HepG2 (cell line): ENCODE results near the gene FMN2. TPM values are rescaled to one million over a fixed set of nuclear protein-coding genes. Genes with fewer than 3 reads are reported as not detected.

Source experiments
- ATAC-seq: fragments of 200-7000 bp; cut with Tn5 transposase; 3 replicates; pipeline ENCODE4 v1.9.1; 2020; ENCODE audit warnings: mild to moderate bottlenecking, moderate library complexity
- BruUV-seq: library from RNA; stranded (reverse); fragments of 400-500 nt; replicated peaks from 2 replicates; lab custom pipeline; 2021; lab: Mats Ljungman, UMichigan
- CTCF ChIA-PET: fragments of 300-600 bp; formaldehyde crosslinking; extraction: SDS; loops from one replicate; lab custom pipeline; 2021; ENCODE audit warnings: low total read pairs, inconsistent platforms, low intra/inter-chr PET ratio; lab: Yijun Ruan, JAX
- POLR2A ChIA-PET: fragments of 350-600 bp; sonication (Branson Sonifier 250); formaldehyde crosslinking; loops from one replicate; lab custom pipeline; 2020; ENCODE audit warnings: antibody characterized with exemption, inconsistent platforms; lab: Yijun Ruan, JAX
- DNase-seq: peaks from one replicate; pipeline ENCODE4 v3.0.0-alpha.2; 2015; ENCODE audit warnings: low spot score
- FAIRE-seq: peaks from 3 replicates; lab custom pipeline; 2011; peaks lifted over from hg19 to GRCh38; lab: Jason Lieb, UNC
- H2AFZ ChIP-seq: one replicate; pipeline ENCODE4 v1.6.1; 2011; ENCODE audit warnings: low read length, inconsistent platforms
- H3K27ac ChIP-seq: fragments of 300-600 bp; 3 replicates; pipeline ENCODE4 v1.8.0; 2011; ENCODE audit warnings: mixed run types, mild to moderate bottlenecking, mixed read lengths, low read length, inconsistent platforms; ENCODE audit not compliant: insufficient read depth; ENCODE audit errors: extremely low read length
- H3K27me3 ChIP-seq, 2 experiments: fragments of 200-600 bp in 1 of 2; 2 replicates in 1 of 2; 3 replicates in 1 of 2; pipeline versions ENCODE4 v1.6.0 to v1.8.0; 2011; ENCODE audit warnings: low read length in 2 of 2, mild to moderate bottlenecking in 2 of 2, moderate library complexity in 2 of 2, inconsistent platforms in 1 of 2; ENCODE audit not compliant: insufficient read depth in 2 of 2, control insufficient read depth in 1 of 2
- H3K36me3 ChIP-seq, 2 experiments: fragments of 200-600 bp in 1 of 2; replicated peaks in 1 of 2; 2 replicates in 1 of 2; 3 replicates in 1 of 2; pipeline versions ENCODE4 v1.5.1 to v1.8.0; 2011; ENCODE audit warnings: low read length in 2 of 2, inconsistent platforms in 1 of 2; ENCODE audit not compliant: insufficient read depth in 2 of 2, control insufficient read depth in 1 of 2
- H3K4me1 ChIP-seq: 2 replicates; pipeline ENCODE4 v1.5.1; 2012; ENCODE audit warnings: low read length, inconsistent platforms; ENCODE audit not compliant: insufficient read depth
- H3K4me2 ChIP-seq: 2 replicates; pipeline ENCODE4 v1.6.0; 2011; ENCODE audit warnings: low read depth, low read length, inconsistent platforms
- H3K4me3 ChIP-seq, 3 experiments: fragments of 200-600 bp in 1 of 3; sonication (generic), shearing (Covaris generic) in 1 of 3; replicated peaks in 1 of 3; 2 replicates each; pipeline ENCODE4 v1.5.1; 2011 to 2016; ENCODE audit warnings: low read length in 3 of 3, inconsistent platforms in 2 of 3, low read depth in 2 of 3, mild to moderate bottlenecking in 2 of 3, control low read depth in 1 of 3, mixed read lengths in 1 of 3; ENCODE audit not compliant: insufficient read depth in 1 of 3
- H3K79me2 ChIP-seq: one replicate; pipeline ENCODE4 v1.6.1; 2011; ENCODE audit warnings: low read length, inconsistent platforms; ENCODE audit not compliant: insufficient read depth
- H3K9ac ChIP-seq: 2 replicates; pipeline ENCODE4 v1.6.0; 2011; ENCODE audit warnings: mild to moderate bottlenecking, low read depth, low read length, inconsistent platforms; ENCODE audit not compliant: insufficient read depth
- H3K9me3 ChIP-seq: 2 replicates; pipeline ENCODE4 v1.5.1; 2012; ENCODE audit warnings: mild to moderate bottlenecking, low read length
- H4K20me1 ChIP-seq: 2 replicates; pipeline ENCODE4 v1.6.0; 2011; ENCODE audit warnings: inconsistent platforms, mild to moderate bottlenecking, low read length, moderate library complexity; ENCODE audit not compliant: insufficient read depth
- ARNTL ChIP-seq: sonication (generic); formaldehyde crosslinking; IDR thresholded peaks from 2 replicates; pipeline ENCODE4 v1.4.0; 2020; ENCODE audit warnings: mild to moderate bottlenecking, missing genetic modification reagents
- CENPX ChIP-seq: sonication (generic); formaldehyde crosslinking; IDR thresholded peaks from 2 replicates; pipeline ENCODE4 v1.9.0; 2021; ENCODE audit warnings: mild to moderate bottlenecking, missing genetic modification reagents, moderate library complexity
- KLF12 ChIP-seq: sonication (generic); formaldehyde crosslinking; IDR thresholded peaks from 2 replicates; pipeline ENCODE4 v1.4.0; 2020; ENCODE audit warnings: missing genetic modification reagents, borderline replicate concordance
- NR2F6 ChIP-seq, 2 experiments: IDR thresholded peaks; 2 replicates each; pipeline ENCODE4 v1.6.1; 2016; ENCODE audit warnings: antibody characterized with exemption in 1 of 2, mild to moderate bottlenecking in 1 of 2
- PRPF4 ChIP-seq: fragments of 200-400 bp; formaldehyde crosslinking; IDR thresholded peaks from 2 replicates; pipeline ENCODE4 v1.6.1; 2016; ENCODE audit warnings: low read length, low read depth; ENCODE audit not compliant: poor library complexity, severe bottlenecking
- ZFX ChIP-seq: sonication (generic); formaldehyde crosslinking; IDR thresholded peaks from 2 replicates; pipeline ENCODE4 v1.4.0; 2020; ENCODE audit warnings: mild to moderate bottlenecking, low read depth, missing genetic modification reagents, moderate library complexity
- ZNF468 ChIP-seq: sonication (generic); formaldehyde crosslinking; IDR thresholded peaks from 2 replicates; pipeline ENCODE4 v1.8.0; 2022; ENCODE audit warnings: mild to moderate bottlenecking, moderate library complexity, missing genetic modification reagents
- ZNF749 ChIP-seq: sonication (generic); formaldehyde crosslinking; IDR thresholded peaks from 2 replicates; pipeline ENCODE4 v1.8.0; 2022; ENCODE audit warnings: mild to moderate bottlenecking, missing genetic modification reagents, moderate library complexity, borderline replicate concordance
- ZNF891 ChIP-seq: sonication (generic); formaldehyde crosslinking; IDR thresholded peaks from 2 replicates; pipeline ENCODE4 v1.5.0; 2020; ENCODE audit warnings: mild to moderate bottlenecking, missing genetic modification reagents
- WGBS: methylation state at CpG from one replicate; pipeline ENCODE4 v1.1.6; 2017; ENCODE audit warnings: low lambda C conversion rate; 5-methylcytosine and 5-hydroxymethylcytosine counted together
- in situ Hi-C: cut with HindIII; loops from 2 replicates; pipeline ENCODE4 v1.10.0; 2017; ENCODE audit warnings: low pct_unique_long_range_greater_than_20kb; ENCODE audit not compliant: extremely low pct_ligation_motif_present
- intact Hi-C: fragments of 100-400 bp; cut with micrococcal nuclease; formaldehyde crosslinking; loops from one replicate; pipeline ENCODE4 v1.10.0; 2022; ENCODE audit not compliant: unreplicated experiment
- polyA plus RNA-seq, 8 experiments: library from polyadenylated mRNA; depleted of rRNA in 3 of 8; stranded (reverse) in 7 of 8; unstranded in 1 of 8; fragments of >200 nt; fragmentation: Illumina TruSeq in 4 of 8; extraction: Trizol in 4 of 8; gene quantifications; 2 replicates each; pipeline versions ENCODE4 v1.2.1 to v1.2.3, GENCODE V29; 2011 to 2016; ENCODE audit warnings: low read depth in 4 of 8, missing spikeins in 1 of 8, mixed read lengths in 1 of 8; ENCODE audit not compliant: insufficient read depth in 1 of 8
- total RNA-seq, 5 experiments: library from RNA; depleted of rRNA; stranded (reverse); fragments of >200 nt; fragmentation: Illumina TruSeq; extraction: Trizol; gene quantifications; 2 replicates each; pipeline ENCODE4 v1.2.3, GENCODE V29; 2016; ENCODE audit warnings: low read depth in 1 of 5
- TF ChIP-seq, protein P1 (sequence below): sonication (generic); formaldehyde crosslinking; IDR thresholded peaks from 2 replicates; pipeline ENCODE4 v1.9.0; 2022; ENCODE audit warnings: low read depth, missing genetic modification reagents
- TF ChIP-seq, protein P2 (sequence below): sonication (generic); formaldehyde crosslinking; IDR thresholded peaks from 2 replicates; pipeline ENCODE4 v1.5.0; 2020; ENCODE audit warnings: mild to moderate bottlenecking, missing genetic modification reagents, moderate library complexity
- TF ChIP-seq, protein P3 (sequence below): sonication (generic); formaldehyde crosslinking; IDR thresholded peaks from 2 replicates; pipeline ENCODE4 v1.4.0; 2020; ENCODE audit warnings: missing genetic modification reagents
- TF ChIP-seq, protein P4 (sequence below): sonication (generic); formaldehyde crosslinking; IDR thresholded peaks from 2 replicates; pipeline ENCODE4 v1.5.1; 2020; ENCODE audit warnings: mild to moderate bottlenecking, missing genetic modification reagents, moderate library complexity
- TF ChIP-seq, protein P5 (sequence below): sonication (generic); formaldehyde crosslinking; IDR thresholded peaks from 2 replicates; pipeline ENCODE4 v1.5.1; 2020; ENCODE audit warnings: missing genetic modification reagents, mild to moderate bottlenecking, borderline replicate concordance

FMN2 gene
- total and polyA plus RNA-seq, 2 of the 13 experiments (the other 11 are each of a cell fraction or from before 2014, with no cell fraction given): not detected

DNA sequence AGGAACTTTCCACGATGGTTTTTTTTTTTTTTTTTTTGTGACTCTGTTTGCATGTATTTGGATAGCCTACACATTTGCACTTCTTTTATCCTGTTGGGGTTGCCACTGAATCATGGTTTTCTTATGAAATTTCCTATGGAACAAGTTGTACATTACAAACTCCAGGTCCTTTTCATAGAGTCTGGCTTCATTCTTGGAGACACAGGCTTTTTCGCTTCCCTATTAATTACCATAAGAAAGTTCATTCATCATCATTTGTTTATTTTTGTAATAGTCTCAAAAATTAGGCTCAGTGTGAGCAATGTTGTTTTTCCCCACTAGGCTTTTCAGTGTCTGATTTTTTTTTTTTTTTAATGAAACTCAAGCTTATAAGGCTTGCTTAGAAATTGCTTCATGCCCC, 179.4 kb downstream of the FMN2 start:
- no peak overlapping the region for H3K4me3 ChIP-seq
- DNase-seq (no peak), FAIRE-seq (no peak), ATAC-seq (no peak)
- no TSS peak for BruUV-seq
- WGBS: 3% methylated on average over 2 of the region's 2 CpGs
- H3K27ac ChIP-seq: no peak overlapping the region
- no peaks in the 10 kb centered on the region for H3K79me2 ChIP-seq
- no peaks in the 10 kb centered on the region; the same call in 1 of the 2 replicates for H4K20me1 ChIP-seq
- H3K9me3 ChIP-seq: peaks cover 16% of the 10 kb centered on the region
- H3K4me1 ChIP-seq: no peaks in the 10 kb centered on the region
- intact Hi-C loops: no loop called here
- no peaks in the 10 kb centered on the region for H3K27me3 ChIP-seq
- no peaks in the 10 kb centered on the region for H3K36me3 ChIP-seq
- no peak overlapping the region for H3K9ac ChIP-seq
- ChIA-PET CTCF (no interaction called here), POLR2A (no interaction called here)
- H3K4me2 ChIP-seq: no peak overlapping the region
- H2AFZ ChIP-seq: no peak overlapping the region
- in situ Hi-C loops: no loop called here
- TF ChIP-seq, protein P1, sequence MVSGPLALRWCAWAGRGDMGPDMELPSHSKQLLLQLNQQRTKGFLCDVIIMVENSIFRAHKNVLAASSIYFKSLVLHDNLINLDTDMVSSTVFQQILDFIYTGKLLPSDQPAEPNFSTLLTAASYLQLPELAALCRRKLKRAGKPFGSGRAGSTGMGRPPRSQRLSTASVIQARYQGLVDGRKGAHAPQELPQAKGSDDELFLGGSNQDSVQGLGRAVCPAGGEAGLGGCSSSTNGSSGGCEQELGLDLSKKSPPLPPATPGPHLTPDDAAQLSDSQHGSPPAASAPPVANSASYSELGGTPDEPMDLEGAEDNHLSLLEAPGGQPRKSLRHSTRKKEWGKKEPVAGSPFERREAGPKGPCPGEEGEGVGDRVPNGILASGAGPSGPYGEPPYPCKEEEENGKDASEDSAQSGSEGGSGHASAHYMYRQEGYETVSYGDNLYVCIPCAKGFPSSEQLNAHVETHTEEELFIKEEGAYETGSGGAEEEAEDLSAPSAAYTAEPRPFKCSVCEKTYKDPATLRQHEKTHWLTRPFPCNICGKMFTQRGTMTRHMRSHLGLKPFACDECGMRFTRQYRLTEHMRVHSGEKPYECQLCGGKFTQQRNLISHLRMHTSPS (CRISPR knock-in tag): no peak
- TF ChIP-seq CENPX (CRISPR knock-in tag) (no peak), ZNF891 (no peak), NR2F6 (IDR thresholded peaks at IDR 0.05) (no peak), NR2F6 (CRISPR knock-in tag; IDR thresholded peaks at IDR 0.05) (no peak), ARNTL (no peak), PRPF4 (no peak), ZFX (CRISPR knock-in tag) (no peak), ZNF749 (CRISPR knock-in tag) (no peak), KLF12 (CRISPR knock-in tag) (no peak), ZNF468 (CRISPR knock-in tag) (no peak)
- TF ChIP-seq, protein P2, sequence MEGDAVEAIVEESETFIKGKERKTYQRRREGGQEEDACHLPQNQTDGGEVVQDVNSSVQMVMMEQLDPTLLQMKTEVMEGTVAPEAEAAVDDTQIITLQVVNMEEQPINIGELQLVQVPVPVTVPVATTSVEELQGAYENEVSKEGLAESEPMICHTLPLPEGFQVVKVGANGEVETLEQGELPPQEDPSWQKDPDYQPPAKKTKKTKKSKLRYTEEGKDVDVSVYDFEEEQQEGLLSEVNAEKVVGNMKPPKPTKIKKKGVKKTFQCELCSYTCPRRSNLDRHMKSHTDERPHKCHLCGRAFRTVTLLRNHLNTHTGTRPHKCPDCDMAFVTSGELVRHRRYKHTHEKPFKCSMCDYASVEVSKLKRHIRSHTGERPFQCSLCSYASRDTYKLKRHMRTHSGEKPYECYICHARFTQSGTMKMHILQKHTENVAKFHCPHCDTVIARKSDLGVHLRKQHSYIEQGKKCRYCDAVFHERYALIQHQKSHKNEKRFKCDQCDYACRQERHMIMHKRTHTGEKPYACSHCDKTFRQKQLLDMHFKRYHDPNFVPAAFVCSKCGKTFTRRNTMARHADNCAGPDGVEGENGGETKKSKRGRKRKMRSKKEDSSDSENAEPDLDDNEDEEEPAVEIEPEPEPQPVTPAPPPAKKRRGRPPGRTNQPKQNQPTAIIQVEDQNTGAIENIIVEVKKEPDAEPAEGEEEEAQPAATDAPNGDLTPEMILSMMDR (CRISPR knock-in tag): no peak
- TF ChIP-seq, protein P3, sequence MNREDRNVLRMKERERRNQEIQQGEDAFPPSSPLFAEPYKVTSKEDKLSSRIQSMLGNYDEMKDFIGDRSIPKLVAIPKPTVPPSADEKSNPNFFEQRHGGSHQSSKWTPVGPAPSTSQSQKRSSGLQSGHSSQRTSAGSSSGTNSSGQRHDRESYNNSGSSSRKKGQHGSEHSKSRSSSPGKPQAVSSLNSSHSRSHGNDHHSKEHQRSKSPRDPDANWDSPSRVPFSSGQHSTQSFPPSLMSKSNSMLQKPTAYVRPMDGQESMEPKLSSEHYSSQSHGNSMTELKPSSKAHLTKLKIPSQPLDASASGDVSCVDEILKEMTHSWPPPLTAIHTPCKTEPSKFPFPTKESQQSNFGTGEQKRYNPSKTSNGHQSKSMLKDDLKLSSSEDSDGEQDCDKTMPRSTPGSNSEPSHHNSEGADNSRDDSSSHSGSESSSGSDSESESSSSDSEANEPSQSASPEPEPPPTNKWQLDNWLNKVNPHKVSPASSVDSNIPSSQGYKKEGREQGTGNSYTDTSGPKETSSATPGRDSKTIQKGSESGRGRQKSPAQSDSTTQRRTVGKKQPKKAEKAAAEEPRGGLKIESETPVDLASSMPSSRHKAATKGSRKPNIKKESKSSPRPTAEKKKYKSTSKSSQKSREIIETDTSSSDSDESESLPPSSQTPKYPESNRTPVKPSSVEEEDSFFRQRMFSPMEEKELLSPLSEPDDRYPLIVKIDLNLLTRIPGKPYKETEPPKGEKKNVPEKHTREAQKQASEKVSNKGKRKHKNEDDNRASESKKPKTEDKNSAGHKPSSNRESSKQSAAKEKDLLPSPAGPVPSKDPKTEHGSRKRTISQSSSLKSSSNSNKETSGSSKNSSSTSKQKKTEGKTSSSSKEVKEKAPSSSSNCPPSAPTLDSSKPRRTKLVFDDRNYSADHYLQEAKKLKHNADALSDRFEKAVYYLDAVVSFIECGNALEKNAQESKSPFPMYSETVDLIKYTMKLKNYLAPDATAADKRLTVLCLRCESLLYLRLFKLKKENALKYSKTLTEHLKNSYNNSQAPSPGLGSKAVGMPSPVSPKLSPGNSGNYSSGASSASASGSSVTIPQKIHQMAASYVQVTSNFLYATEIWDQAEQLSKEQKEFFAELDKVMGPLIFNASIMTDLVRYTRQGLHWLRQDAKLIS: no peak
- TF ChIP-seq, protein P4, sequence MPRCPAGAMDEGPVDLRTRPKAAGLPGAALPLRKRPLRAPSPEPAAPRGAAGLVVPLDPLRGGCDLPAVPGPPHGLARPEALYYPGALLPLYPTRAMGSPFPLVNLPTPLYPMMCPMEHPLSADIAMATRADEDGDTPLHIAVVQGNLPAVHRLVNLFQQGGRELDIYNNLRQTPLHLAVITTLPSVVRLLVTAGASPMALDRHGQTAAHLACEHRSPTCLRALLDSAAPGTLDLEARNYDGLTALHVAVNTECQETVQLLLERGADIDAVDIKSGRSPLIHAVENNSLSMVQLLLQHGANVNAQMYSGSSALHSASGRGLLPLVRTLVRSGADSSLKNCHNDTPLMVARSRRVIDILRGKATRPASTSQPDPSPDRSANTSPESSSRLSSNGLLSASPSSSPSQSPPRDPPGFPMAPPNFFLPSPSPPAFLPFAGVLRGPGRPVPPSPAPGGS (CRISPR knock-in tag): no peak
- TF ChIP-seq, protein P5, sequence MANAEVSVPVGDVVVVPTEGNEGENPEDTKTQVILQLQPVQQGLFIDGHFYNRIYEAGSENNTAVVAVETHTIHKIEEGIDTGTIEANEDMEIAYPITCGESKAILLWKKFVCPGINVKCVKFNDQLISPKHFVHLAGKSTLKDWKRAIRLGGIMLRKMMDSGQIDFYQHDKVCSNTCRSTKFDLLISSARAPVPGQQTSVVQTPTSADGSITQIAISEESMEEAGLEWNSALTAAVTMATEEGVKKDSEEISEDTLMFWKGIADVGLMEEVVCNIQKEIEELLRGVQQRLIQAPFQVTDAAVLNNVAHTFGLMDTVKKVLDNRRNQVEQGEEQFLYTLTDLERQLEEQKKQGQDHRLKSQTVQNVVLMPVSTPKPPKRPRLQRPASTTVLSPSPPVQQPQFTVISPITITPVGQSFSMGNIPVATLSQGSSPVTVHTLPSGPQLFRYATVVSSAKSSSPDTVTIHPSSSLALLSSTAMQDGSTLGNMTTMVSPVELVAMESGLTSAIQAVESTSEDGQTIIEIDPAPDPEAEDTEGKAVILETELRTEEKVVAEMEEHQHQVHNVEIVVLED (CRISPR knock-in tag): no peak
